Neural cell (in vitro differentiated cells): ENCODE data around the gene MYBL2. TPM values are rescaled to one million over a fixed set of nuclear protein-coding genes. Genes with fewer than 3 reads are reported as not detected.

ENCODE experiments used
- H2AFZ ChIP-seq: fragments of 200-600, 300-800 bp; sonication (generic), shearing (Covaris generic); 2 replicates; pipeline ENCODE4 v1.6.0; 2014; ENCODE audit warnings: low read depth, mild to moderate bottlenecking, antibody characterized with exemption, low read length, moderate library complexity
- H3F3A ChIP-seq: fragments of 200-600 bp; shearing (Covaris generic); 2 replicates; pipeline ENCODE4 v1.6.1; 2016; ENCODE audit warnings: mild to moderate bottlenecking, moderate library complexity, mixed read lengths, antibody characterized with exemption, low read length; ENCODE audit not compliant: insufficient read depth, poor library complexity, severe bottlenecking
- H3K27ac ChIP-seq: fragments of 200-600, 300-800 bp; sonication (generic), shearing (Covaris generic); 2 replicates; pipeline ENCODE4 v1.5.1; 2014; ENCODE audit warnings: mild to moderate bottlenecking, low read length, moderate library complexity
- H3K27me3 ChIP-seq: fragments of 300-800, 200-600 bp; sonication (generic), shearing (Covaris generic); 2 replicates; pipeline ENCODE4 v1.6.0; 2014; ENCODE audit warnings: mild to moderate bottlenecking, low read depth, low read length, moderate library complexity; ENCODE audit not compliant: insufficient read depth
- H3K36me3 ChIP-seq: fragments of 300-800, 200-600 bp; sonication (generic), shearing (Covaris generic); 2 replicates; pipeline ENCODE4 v1.5.1; 2014; ENCODE audit warnings: mild to moderate bottlenecking, antibody characterized with exemption, low read length, moderate library complexity; ENCODE audit not compliant: insufficient read depth
- H3K4me2 ChIP-seq: fragments of 300-800, 200-600 bp; sonication (generic), shearing (Covaris generic); 2 replicates; pipeline ENCODE4 v1.6.0; 2014; ENCODE audit warnings: mild to moderate bottlenecking, low read length
- H3K4me3 ChIP-seq: fragments of 300-800, 200-600 bp; sonication (generic), shearing (Covaris generic); 2 replicates; pipeline ENCODE4 v1.5.1; 2014; ENCODE audit warnings: mild to moderate bottlenecking, low read length, moderate library complexity
- H3K79me2 ChIP-seq: fragments of 200-600 bp; shearing (Covaris generic); replicated peaks from 2 replicates; pipeline ENCODE4 v1.6.0; 2014; ENCODE audit warnings: mild to moderate bottlenecking, low read length, moderate library complexity; ENCODE audit not compliant: insufficient read depth
- H3K9ac ChIP-seq: fragments of 300-800, 200-600 bp; sonication (generic), shearing (Covaris generic); 2 replicates; pipeline ENCODE4 v1.6.1; 2016; ENCODE audit warnings: mild to moderate bottlenecking, low read length, mixed read lengths
- H3K9me2 ChIP-seq: fragments of 200-600 bp; shearing (Covaris generic); 2 replicates; pipeline ENCODE4 v1.6.1; 2016; ENCODE audit warnings: mild to moderate bottlenecking, low read length, mixed read lengths; ENCODE audit not compliant: insufficient read depth
- H3K9me3 ChIP-seq: fragments of 200-600, 300-800 bp; sonication (generic), shearing (Covaris generic); 2 replicates; pipeline ENCODE4 v1.6.1; 2016; ENCODE audit warnings: mild to moderate bottlenecking, mixed run types, low read length, moderate library complexity, mixed read lengths
- H4K20me1 ChIP-seq: fragments of 200-600 bp; shearing (Covaris generic); 2 replicates; pipeline ENCODE4 v1.6.1; 2016; ENCODE audit warnings: mild to moderate bottlenecking, mixed run types; ENCODE audit not compliant: insufficient read depth
- CTCF ChIP-seq: fragments of 450-650 bp; IDR thresholded peaks from 2 replicates; pipeline ENCODE4 v1.5.1; 2014; ENCODE audit warnings: antibody characterized with exemption, mild to moderate bottlenecking, moderate library complexity; ENCODE audit not compliant: poor library complexity, severe bottlenecking
- EP300 ChIP-seq: fragments of 450-650 bp; conservative IDR thresholded peaks from 2 replicates; pipeline ENCODE4 v1.6.1; 2014; ENCODE audit warnings: antibody characterized with exemption, mild to moderate bottlenecking, moderate library complexity; ENCODE audit not compliant: poor library complexity, severe bottlenecking
- EZH2 ChIP-seq: fragments of 200-600, 300-800 bp; shearing (Covaris generic), sonication (generic); IDR thresholded peaks from 2 replicates; pipeline ENCODE4 v1.6.1; 2014; ENCODE audit warnings: antibody characterized with exemption, low read length, borderline replicate concordance, mild to moderate bottlenecking; ENCODE audit not compliant: insufficient read depth, poor library complexity, severe bottlenecking
- MXI1 ChIP-seq: fragments of 450-650 bp; conservative IDR thresholded peaks from 2 replicates; pipeline ENCODE4 v1.6.1; 2014; ENCODE audit warnings: antibody characterized with exemption, mild to moderate bottlenecking; ENCODE audit not compliant: poor library complexity, severe bottlenecking
- POLR2AphosphoS5 ChIP-seq: IDR thresholded peaks from 2 replicates; pipeline ENCODE4 v1.6.1; 2012
- RAD21 ChIP-seq: fragments of 450-650 bp; conservative IDR thresholded peaks from 2 replicates; pipeline ENCODE4 v1.6.1; 2014; ENCODE audit warnings: antibody characterized with exemption, mild to moderate bottlenecking, moderate library complexity
- REST ChIP-seq: IDR thresholded peaks from 2 replicates; pipeline ENCODE4 v1.6.1; 2012; ENCODE audit warnings: borderline replicate concordance
- SMC3 ChIP-seq: fragments of 450-650 bp; conservative IDR thresholded peaks from 2 replicates; pipeline ENCODE4 v1.6.1; 2014; ENCODE audit warnings: antibody characterized with exemption, mild to moderate bottlenecking, moderate library complexity; ENCODE audit not compliant: poor library complexity
- TAF1 ChIP-seq: IDR thresholded peaks from 2 replicates; pipeline ENCODE4 v1.6.1; 2012; ENCODE audit warnings: low read depth
- polyA plus RNA-seq: library from polyadenylated mRNA; depleted of rRNA; stranded (reverse); fragments of >200 nt; gene quantifications from 2 replicates; pipeline ENCODE4 v1.2.3, GENCODE V29; 2014

The MYBL2 gene
- polyA plus RNA-seq, 1 donor from 2014 or later: not detected

- H3K9me3 ChIP-seq: no peaks in the 10 kb centered on the region
- TF ChIP-seq TAF1 (no peak), REST (no peak), MXI1 (no peak), POLR2AphosphoS5 (no peak), CTCF (no peak), EZH2 (no peak), RAD21 (no peak), SMC3 (no peak), EP300 (no peak)
- H3K9me2 ChIP-seq: no peaks in the 10 kb centered on the region
- H3K27me3 ChIP-seq: no peaks in the 10 kb centered on the region
- H3F3A ChIP-seq: no peaks in the 10 kb centered on the region
- no peak overlapping the region for H3K4me2 ChIP-seq
- no peak overlapping the region for H3K4me3 ChIP-seq
- no peak overlapping the region for H3K27ac ChIP-seq
- H3K9ac ChIP-seq: no peak overlapping the region
- no peaks in the 10 kb centered on the region for H4K20me1 ChIP-seq
- H3K36me3 ChIP-seq: no peaks in the 10 kb centered on the region
- H2AFZ ChIP-seq: no peak overlapping the region
- H3K79me2 ChIP-seq: no peaks in the 10 kb centered on the region
These were observed 58.8 kb downstream of the MYBL2 start for GRCh38 chr20:43725666-43726065.

- H3K4me2 ChIP-seq: no peak overlapping the region
- no peaks in the 10 kb centered on the region for H4K20me1 ChIP-seq
- H3K9me3 ChIP-seq: no peaks in the 10 kb centered on the region
- no peaks in the 10 kb centered on the region for H3F3A ChIP-seq
- H3K79me2 ChIP-seq: no peaks in the 10 kb centered on the region
- H2AFZ ChIP-seq: no peak overlapping the region
- no peaks in the 10 kb centered on the region for H3K27me3 ChIP-seq
- H3K9me2 ChIP-seq: no peaks in the 10 kb centered on the region
- H3K9ac ChIP-seq: no peak overlapping the region
- no peak overlapping the region for H3K4me3 ChIP-seq
- H3K36me3 ChIP-seq: no peaks in the 10 kb centered on the region
- no peak overlapping the region for H3K27ac ChIP-seq
- TF ChIP-seq EZH2: no peak
- no peak for TF ChIP-seq RAD21
- TF ChIP-seq EP300: no peak
- no peak for TF ChIP-seq MXI1
- TF ChIP-seq CTCF: no peak
- no peak for TF ChIP-seq TAF1
- TF ChIP-seq SMC3: no peak
These were observed 59.4 kb downstream of the MYBL2 start for GRCh38 chr20:43726333-43726732.
